GM20000 (cell line): ENCODE measurements around the gene NAALADL2.

Experiments used
- DNase-seq: peaks from one replicate; pipeline ENCODE4 v3.0.0; 2012; ENCODE audit warnings: low spot score
- TF ChIP-seq, protein P1 (sequence below): IDR thresholded peaks from 2 replicates; pipeline ENCODE4 v1.5.1; 2012; ENCODE audit warnings: mild to moderate bottlenecking, control low read depth; ENCODE audit errors: extremely low read depth, missing control alignments

The NAALADL2 gene

DNA sequence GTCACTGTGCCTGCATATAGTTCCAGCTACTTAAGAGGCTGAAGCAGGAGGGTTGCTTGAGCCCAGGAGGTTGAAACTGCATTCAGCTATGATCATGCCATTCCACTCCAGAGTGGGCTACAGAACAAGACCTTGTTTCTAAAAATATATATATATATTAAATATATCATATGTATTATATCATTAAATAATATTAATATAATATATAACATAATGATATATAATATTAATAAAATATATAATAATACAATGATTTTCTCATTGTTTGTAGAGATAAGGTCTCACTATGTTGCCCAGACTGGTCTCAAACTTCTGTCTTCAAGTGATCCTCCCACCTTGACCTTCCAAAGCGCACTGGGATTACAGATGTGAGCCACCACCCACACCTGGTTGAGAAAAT, 101.8 kb downstream of the NAALADL2 start:
- no peak for DNase-seq
- TF ChIP-seq, protein P1, sequence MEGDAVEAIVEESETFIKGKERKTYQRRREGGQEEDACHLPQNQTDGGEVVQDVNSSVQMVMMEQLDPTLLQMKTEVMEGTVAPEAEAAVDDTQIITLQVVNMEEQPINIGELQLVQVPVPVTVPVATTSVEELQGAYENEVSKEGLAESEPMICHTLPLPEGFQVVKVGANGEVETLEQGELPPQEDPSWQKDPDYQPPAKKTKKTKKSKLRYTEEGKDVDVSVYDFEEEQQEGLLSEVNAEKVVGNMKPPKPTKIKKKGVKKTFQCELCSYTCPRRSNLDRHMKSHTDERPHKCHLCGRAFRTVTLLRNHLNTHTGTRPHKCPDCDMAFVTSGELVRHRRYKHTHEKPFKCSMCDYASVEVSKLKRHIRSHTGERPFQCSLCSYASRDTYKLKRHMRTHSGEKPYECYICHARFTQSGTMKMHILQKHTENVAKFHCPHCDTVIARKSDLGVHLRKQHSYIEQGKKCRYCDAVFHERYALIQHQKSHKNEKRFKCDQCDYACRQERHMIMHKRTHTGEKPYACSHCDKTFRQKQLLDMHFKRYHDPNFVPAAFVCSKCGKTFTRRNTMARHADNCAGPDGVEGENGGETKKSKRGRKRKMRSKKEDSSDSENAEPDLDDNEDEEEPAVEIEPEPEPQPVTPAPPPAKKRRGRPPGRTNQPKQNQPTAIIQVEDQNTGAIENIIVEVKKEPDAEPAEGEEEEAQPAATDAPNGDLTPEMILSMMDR: no peak

DNA sequence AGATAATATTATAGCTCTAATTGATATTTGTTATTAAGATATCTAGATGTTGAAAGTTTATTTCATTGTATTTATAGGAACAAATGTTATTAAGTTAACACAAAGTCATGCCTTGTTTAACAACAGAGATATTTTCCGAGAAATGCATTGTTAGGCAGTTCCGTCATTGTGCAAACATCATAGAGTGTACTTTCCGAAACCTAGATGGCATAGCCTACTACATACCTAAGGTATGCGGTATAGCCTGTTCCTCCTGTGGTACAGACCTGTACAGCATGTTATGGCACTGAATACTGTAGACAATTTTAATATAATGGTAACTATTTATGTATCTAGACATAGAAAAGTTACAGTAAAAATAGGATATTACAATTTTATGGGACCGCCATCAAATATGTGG, 114.3 kb downstream of the NAALADL2 start:
- TF ChIP-seq, protein P1: no peak

DNA sequence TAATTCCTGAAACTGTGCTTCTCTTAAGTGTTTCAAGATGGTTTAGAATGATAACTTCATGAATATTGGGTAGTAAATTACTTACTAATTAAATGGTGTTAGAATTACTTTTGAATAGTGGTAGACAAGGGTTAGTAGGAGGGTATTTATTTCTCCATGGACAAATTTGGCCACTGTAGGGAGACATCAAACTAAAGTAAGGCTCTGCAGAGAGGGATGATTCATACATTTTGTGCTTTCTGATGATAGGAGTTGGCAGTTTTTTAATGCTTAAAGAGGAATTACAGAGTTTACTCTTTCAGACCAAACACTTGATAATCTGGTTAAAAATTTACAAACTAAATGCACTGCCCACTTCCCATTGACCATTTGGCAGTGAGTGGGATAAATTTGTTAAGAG, 127.6 kb downstream of the NAALADL2 start:
- DNase-seq: no peak
- TF ChIP-seq, protein P1: no peak

More for the DNA sequence above, 114.3 kb downstream of the NAALADL2 start:
- no peak for DNase-seq

DNA sequence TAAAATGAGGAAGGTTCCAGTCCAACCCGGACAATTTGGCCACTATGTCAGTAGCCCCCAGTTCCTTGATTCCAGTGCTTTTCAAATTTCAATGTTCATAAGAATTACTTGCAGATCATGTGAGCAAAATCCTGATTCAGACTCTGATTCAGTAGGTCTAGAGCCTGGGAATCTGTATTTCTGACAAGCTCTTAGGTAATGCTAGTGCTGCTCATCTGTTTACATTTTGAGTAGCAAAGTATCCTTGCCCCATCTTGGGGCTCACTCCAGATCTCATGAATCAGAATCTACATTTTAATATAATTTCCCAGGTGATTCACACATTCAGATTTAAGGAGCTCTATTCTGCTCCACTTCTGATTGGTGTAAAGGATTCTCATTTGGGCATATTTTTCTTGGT, 142.0 kb downstream of the NAALADL2 start:
- TF ChIP-seq, protein P1: no peak
- no peak for DNase-seq

DNA sequence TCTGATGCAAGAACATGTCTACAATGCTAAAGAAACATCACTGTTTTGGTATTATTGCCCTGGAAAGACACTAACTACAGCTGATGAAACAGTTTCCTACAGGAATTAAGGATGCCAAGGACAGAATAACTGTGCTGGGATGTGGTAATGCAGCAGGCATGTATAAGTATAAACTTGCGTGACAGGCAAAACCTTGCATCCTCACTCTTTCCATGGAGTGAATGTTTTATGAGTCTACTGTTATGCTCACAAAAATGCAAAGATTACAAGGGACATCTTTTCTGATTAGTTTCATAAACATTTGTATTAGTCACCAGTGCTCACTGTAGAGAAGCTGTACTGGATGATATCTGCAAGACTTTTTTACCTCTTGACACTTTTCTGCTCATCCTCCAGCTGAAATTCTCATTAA, 143.6 kb downstream of the NAALADL2 start:
- TF ChIP-seq, protein P1: no peak
- no peak for DNase-seq

DNA sequence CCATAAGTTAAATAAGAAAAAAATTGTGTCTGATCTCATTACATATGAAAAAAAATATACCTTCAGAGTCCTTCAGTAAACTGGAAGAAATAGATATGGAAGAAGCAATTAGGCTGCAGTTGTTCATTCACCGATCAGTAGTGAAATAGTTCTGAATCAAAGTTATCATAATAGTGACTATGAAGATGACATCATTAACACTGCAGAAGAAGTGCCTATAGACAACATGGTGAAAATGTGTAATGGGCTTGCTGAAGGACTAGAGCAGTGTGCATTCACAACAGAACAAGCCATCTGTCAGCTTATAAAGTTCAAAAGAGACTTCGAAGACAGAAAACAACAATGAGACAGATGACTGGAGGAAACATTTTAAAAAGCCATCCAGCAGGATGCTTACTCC, 144.5 kb downstream of the NAALADL2 start:
- DNase-seq: no peak
- TF ChIP-seq, protein P1: no peak

DNA sequence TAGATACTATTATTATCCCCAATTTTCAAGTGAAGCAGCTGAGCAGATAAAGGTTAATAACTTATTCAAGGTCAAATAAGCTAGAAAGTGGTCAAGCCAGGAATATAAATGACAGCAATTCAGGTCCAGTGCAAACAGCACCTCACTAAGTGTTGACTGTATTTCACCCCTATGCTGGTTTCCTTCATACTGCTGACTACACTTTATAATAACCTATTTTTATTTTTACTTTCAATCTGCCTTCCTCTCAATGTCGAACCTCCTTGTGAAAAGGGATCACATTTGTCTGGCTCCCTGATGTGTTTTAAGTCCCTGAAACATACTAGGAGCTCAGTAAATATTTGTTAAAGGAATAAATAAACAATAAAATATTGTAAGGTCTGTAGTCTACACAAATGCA, 146.1 kb downstream of the NAALADL2 start:
- DNase-seq: no peak
- TF ChIP-seq, protein P1: no peak

DNA sequence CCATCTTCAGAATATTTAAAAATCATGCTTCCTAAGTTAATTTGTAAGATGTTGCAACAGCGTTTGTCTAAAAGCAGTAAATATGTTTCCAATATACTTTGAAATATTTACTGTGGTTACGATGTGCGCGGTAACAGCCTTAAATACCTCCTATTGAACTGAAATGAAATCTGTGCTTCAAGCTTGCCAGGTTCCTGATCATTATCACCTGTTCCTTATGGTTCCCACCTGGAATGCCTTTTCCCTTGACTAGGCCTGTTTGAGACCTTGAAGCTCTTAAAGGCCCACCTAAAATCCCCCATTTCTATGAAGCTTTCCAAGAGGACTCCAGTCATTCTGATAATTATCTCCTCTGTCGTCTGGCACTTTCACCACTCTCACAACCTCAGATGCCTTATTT, 146.7 kb downstream of the NAALADL2 start:
- TF ChIP-seq, protein P1: no peak
- DNase-seq: no peak
